Measurements from ENCODE around the gene COPS7A. TPM values are rescaled to one million over a fixed set of nuclear protein-coding genes. Genes with fewer than 3 reads are reported as not detected.

Gene COPS7A
- total RNA-seq, 1 donor from 2014 or later: 24.5 TPM

GRCh38 chr12:6745741-6746525 lies 22.1 kb downstream of the COPS7A start:
- peaks cover 1% of the 10 kb centered on the region for H3K79me2 ChIP-seq (ENCODE audit: low read depth)
- H3K27ac ChIP-seq: no peak overlapping the region
- no peaks in the 10 kb centered on the region for H3K9me3 Mint-ChIP-seq
- H3K9ac ChIP-seq: no peak overlapping the region
- no peak for TF ChIP-seq CTCF (IDR thresholded peaks at IDR 0.05)
- peaks cover 4% of the 10 kb centered on the region for H3K27me3 Mint-ChIP-seq (ENCODE audit: insufficient read depth, low read depth)
- H3K27ac Mint-ChIP-seq: peak overlapping the region; percentile 40
- H3K27me3 ChIP-seq: no peaks in the 10 kb centered on the region
- H3K4me3 ChIP-seq: no peak overlapping the region
- H3K9me3 ChIP-seq (ENCODE audit: low read depth): no peaks in the 10 kb centered on the region
- H3K4me1 Mint-ChIP-seq: peaks cover 18% of the 10 kb centered on the region
- peaks cover 5% of the 10 kb centered on the region for H3K4me1 ChIP-seq
- no peak overlapping the region for H2AFZ ChIP-seq (replicated peaks)
- peaks cover 9% of the 10 kb centered on the region for H3F3A ChIP-seq (ENCODE audit: low read depth)
- H3K36me3 ChIP-seq: no peaks in the 10 kb centered on the region
- H4K20me1 ChIP-seq (ENCODE audit: low read depth): no peaks in the 10 kb centered on the region
- H3K36me3 Mint-ChIP-seq: peaks cover 29% of the 10 kb centered on the region
- no peak overlapping the region for H3K4me2 ChIP-seq
- DNase-seq (ENCODE audit: low spot score): no peak
- no peak overlapping the region for H3K4me3 Mint-ChIP-seq

- no peak overlapping the region for H3K4me2 ChIP-seq
- H3F3A ChIP-seq (ENCODE audit: low read depth): peaks cover 9% of the 10 kb centered on the region
- peaks cover 16% of the 10 kb centered on the region for H3K4me1 Mint-ChIP-seq
- peaks cover 4% of the 10 kb centered on the region for H3K36me3 ChIP-seq
- H3K4me3 Mint-ChIP-seq: no peak overlapping the region
- no peak overlapping the region for H3K9ac ChIP-seq
- peaks cover 4% of the 10 kb centered on the region for H3K27me3 Mint-ChIP-seq (ENCODE audit: insufficient read depth, low read depth)
- peaks cover 10% of the 10 kb centered on the region for H3K4me1 ChIP-seq
- H3K4me3 ChIP-seq: no peak overlapping the region
- H3K9me3 ChIP-seq (ENCODE audit: low read depth): no peaks in the 10 kb centered on the region
- TF ChIP-seq CTCF (IDR thresholded peaks at IDR 0.05) (no peak), EZH2 (IDR thresholded peaks at IDR 0.05) (no peak), EZH2phosphoT487 (IDR thresholded peaks at IDR 0.05) (no peak)
- no peak for DNase-seq (ENCODE audit: low spot score)
- H2AFZ ChIP-seq (replicated peaks): no peak overlapping the region
- H3K9me3 Mint-ChIP-seq: no peaks in the 10 kb centered on the region
- peaks cover 29% of the 10 kb centered on the region for H3K36me3 Mint-ChIP-seq
- H3K79me2 ChIP-seq (ENCODE audit: low read depth): peaks cover 14% of the 10 kb centered on the region
- no peak overlapping the region for H3K27ac ChIP-seq
- no peaks in the 10 kb centered on the region for H3K27me3 ChIP-seq
- no peak overlapping the region for H3K27ac Mint-ChIP-seq
- peaks cover 11% of the 10 kb centered on the region for H4K20me1 ChIP-seq (ENCODE audit: low read depth)
These were observed 23.4 kb downstream of the COPS7A start for GRCh38 chr12:6747216-6747615.

- Histone ChIP-seq H3K79me2 (ENCODE audit: low read depth) (peaks cover 21% of the 10 kb centered on the region), H3K4me1 (peaks cover 11% of the 10 kb centered on the region), H3K9me3 (ENCODE audit: low read depth) (no peaks in the 10 kb centered on the region), H4K20me1 (ENCODE audit: low read depth) (peaks cover 17% of the 10 kb centered on the region), H3K9ac (no peak overlapping the region), H3K4me2 (no peak overlapping the region), H3K27ac (no peak overlapping the region), H3K27me3 (no peaks in the 10 kb centered on the region), H3F3A (ENCODE audit: low read depth) (peaks cover 14% of the 10 kb centered on the region), H3K36me3 (peaks cover 4% of the 10 kb centered on the region), H2AFZ (replicated peaks) (no peak overlapping the region), H3K4me3 (no peak overlapping the region)
- H3K9me3 Mint-ChIP-seq: no peaks in the 10 kb centered on the region
- H3K36me3 Mint-ChIP-seq: peaks cover 29% of the 10 kb centered on the region
- peaks cover 22% of the 10 kb centered on the region for H3K4me1 Mint-ChIP-seq
- H3K27ac Mint-ChIP-seq: no peak overlapping the region
- TF ChIP-seq EZH2phosphoT487 (IDR thresholded peaks at IDR 0.05) (no peak), CTCF (IDR thresholded peaks at IDR 0.05) (no peak), EZH2 (IDR thresholded peaks at IDR 0.05) (no peak)
- no peak overlapping the region for H3K4me3 Mint-ChIP-seq
- DNase-seq (ENCODE audit: low spot score): no peak
- peaks cover 5% of the 10 kb centered on the region for H3K27me3 Mint-ChIP-seq (ENCODE audit: insufficient read depth, low read depth)
These were observed 24.9 kb downstream of the COPS7A start for GRCh38 chr12:6748761-6749160.

All from neural progenitor cell (in vitro differentiated cells).